HG03571 (cell line): ENCODE measurements around the gene NPVF.
A peak's percentile ranks its signal among the peaks of the same experiment; 100 is the strongest.

ENCODE experiments used
- ATAC-seq: cut with Tn5 transposase; IDR thresholded peaks from one replicate; pipeline ENCODE4 v1.9.1; 2021; ENCODE audit not compliant: unreplicated experiment

NPVF gene

DNA sequence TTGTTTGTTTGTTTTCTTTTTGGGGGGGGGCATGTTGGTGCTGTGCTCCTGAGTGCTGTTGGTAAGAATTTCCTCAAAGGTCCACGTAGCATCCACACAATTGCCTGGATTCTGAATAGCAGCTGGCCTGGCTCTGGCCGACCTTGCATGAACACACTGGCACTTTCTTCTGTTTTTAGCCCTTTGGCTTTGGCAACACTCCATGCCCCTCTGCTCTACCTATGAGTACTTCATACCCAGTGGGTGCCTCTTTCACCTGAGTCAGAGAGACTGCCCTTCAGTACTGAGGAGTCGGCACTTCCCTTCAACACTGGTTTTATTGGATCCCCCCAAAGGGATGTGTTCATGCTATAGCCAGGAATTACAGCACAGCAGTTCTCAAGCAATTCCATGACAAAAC, 7.2 kb upstream of the NPVF start:
- no peak for ATAC-seq

GRCh38 chr7:25234336-25234735, 6.0 kb upstream of the NPVF start:
- ATAC-seq, result no peak

DNA sequence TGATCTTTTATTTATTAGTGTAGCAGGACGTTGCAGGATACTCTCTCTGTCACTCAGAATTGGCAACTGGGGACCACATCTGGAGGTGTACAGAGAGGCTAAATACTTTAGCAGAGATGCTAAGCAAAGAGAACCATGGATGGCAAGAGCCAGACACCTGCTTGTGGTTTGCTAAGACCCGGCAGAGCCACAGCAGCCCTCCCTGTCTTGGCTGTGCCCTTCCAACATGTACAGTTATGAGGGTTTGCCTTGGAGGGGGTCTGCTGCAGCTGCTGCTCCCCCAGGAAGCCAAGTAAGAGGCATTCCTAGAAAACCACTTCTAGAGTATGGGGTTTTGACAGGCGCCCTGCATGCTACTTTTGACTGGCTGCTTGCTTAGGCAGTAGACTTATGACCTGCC, 5.1 kb downstream of the NPVF start:
- no peak for ATAC-seq

DNA sequence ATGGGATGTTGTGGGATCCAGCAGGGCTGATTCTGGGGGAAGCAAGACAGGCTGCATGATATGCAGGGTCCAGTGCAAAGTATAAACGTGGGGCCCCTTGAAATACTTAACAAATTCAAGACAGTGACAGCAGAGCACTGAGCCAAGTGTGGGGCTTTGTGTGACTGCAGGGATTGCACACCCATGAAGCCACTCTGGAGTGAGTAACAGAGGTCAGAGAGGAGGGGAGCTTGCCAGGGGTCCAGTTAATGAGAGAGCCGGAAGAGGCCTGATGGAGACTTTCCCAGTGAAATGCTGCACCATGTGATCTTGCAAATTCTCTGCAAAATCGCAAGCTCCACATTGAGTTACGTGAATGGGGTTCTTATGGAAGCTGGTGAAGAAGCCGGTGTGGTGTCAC, 5.6 kb downstream of the NPVF start:
- no peak for ATAC-seq

DNA sequence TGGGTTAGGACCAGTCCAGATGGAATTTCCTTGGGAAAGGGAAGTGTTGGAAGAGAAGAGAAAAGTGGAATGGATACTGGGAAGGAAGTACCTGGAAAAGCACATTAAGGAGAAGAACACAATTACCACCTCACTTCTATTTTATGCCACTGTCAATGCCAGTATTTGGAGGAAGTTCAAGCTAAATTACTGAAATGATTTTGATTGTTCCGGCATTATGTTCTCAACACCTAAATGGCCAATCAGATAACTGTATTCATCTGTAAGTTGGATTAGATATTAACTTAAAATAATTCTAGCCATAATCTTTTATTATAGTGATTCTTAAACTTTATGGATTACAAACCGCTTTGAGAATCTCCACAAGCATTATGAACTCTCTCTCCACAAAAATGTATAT, 7.3 kb downstream of the NPVF start:
- no peak for ATAC-seq

- ATAC-seq, result no peak
Measured at GRCh38 chr7:25218191-25218590, 10.1 kb downstream of the NPVF start.

DNA sequence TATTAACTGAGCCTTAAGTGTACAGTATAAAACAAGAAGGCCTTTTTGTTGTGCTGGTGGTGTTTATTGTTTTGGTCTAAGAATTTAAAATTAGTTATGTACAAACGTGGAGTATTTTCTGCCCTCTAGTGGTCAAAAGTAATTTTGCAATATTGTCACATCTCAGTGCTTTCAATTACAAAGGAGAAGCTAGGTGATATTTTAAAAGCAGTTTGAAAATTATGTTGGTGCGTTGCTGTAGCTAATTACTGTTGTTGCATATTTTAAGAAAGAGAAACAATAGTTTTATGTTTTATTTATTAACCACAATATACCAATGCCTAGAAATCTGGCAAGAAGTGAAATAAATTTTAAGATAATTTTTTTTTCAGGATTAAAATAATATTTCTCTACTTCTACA, 11.4 kb downstream of the NPVF start:
- no peak for ATAC-seq

DNA sequence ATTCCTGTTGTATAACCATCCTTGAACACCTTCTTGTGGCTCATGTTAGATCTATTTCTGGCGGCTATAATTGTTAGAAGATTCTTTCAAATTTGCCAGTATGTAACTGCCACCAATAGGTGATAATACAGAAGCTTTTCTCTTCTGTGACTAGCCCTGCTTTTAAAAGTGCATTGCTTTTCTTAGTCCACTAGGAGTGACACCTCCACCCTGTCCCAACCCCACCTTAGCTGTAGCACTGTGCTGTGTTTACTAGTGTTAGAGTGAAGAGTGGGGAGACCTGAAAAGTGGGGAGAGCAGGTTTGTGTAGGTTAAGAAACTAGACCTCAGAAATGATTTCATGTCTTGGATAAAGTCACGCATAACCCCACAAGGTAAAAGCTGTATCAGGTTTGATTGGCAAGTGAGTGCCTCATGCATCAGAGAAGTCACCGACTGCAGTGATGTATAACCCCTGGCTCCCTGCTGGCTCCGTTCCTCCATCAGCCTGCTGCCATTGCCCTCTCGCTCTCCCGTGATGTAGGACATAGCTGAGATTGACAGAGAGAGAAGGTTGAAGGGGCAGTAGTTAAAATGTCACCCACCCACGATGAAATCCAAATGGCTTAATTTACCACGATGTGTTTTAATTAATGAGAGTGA, 12.5 kb downstream of the NPVF start:
- ATAC-seq, result no peak

DNA sequence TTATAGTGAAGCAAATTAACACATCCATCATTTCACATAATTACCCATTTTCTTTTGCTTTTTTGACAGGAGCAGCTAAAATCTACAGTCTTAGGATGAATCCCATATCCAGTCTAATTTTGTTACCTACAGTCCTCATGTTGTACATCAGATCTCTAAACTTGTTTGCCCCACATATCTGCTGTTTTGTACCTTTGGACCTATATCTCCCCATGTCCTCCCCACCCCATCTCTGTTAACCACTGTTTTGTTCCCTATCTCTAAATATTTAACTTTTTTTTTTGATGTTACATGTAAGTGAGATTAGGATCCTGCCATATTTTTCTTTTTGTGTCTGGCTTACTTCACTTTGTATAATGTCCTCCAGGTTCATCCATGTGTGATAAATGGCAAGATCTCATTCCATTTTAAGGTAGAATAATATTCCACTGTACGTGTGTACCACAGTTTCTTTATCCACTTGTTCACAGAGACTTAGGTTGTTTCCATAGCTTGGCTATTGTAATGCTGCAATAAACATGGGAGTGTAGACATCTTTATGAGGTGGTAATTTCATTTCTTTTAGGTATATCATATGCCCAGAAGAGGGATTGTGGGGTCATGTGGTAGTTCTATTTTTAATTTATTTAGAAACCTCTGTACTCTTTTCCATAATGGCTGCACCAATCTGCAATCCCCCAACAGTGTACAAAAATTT, 19.6 kb downstream of the NPVF start:
- ATAC-seq, result no peak

GRCh38 chr7:25207887-25208286, 20.4 kb downstream of the NPVF start:
- no peak for ATAC-seq

GRCh38 chr7:25206765-25207164, 21.5 kb downstream of the NPVF start:
- no peak for ATAC-seq

GRCh38 chr7:25196132-25196896, 32.0 kb downstream of the NPVF start:
- no peak for ATAC-seq

GRCh38 chr7:25194036-25194435, 34.2 kb downstream of the NPVF start:
- ATAC-seq, result no peak

GRCh38 chr7:25192043-25192442, 36.2 kb downstream of the NPVF start:
- no peak for ATAC-seq

DNA sequence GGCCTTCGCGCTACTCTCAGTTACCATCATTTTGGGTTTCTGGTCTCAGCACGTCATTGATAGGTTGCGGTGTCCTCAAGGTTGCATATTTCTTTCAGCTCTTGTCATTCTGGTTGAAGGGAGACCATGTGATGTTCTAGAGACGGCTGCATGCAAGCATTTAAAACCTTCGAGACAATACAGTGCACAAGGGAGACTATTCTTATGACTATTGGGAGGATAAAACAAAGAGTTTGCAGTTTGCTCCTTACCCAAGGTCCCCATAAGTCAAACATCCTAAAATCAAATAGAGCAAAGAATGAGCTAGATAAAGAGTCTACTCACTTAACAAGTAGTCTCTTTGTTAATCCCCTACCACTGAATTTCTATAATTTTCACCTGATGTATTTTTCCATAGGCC, 39.1 kb downstream of the NPVF start:
- ATAC-seq, result no peak

DNA sequence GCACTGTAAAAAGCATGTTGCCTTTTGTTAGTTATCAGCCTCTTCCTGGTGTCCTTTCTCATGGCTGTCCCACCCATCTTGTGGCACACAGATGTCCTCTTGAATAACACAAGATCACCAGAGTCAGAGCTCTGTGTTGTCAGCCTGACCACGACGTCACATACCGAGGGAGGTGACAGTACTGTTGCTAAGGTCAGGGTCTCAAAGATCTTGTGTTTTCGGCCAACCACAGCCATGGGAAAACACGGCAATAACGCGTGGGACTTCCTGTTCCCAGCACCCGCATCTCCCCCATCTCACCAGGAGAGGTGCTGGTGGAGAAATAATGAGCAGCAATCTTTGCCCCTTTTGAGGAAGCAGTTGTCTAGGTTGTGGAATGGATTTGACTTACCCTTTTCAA, 40.4 kb downstream of the NPVF start:
- no peak for ATAC-seq

GRCh38 chr7:25186436-25186835, 41.9 kb downstream of the NPVF start:
- ATAC-seq, result no peak

DNA sequence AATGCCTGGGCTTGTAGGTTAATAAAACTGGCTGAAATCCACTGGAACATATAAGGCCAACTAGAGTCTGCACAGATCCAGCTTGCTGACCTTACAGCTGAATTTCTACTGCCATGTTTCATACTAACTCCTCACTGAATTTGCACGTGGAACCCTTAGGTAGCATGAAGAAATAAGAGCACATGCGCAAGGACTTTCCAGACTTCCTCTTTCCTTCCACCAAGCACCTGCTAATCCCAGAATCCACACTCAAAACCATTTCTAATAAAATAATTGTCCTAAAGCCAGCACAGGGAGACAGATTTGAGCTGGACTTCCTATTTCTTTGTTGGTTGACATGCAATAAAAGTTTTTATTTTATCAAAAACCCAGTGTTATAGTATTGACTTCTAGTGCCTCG, 46.8 kb downstream of the NPVF start:
- no peak for ATAC-seq

DNA sequence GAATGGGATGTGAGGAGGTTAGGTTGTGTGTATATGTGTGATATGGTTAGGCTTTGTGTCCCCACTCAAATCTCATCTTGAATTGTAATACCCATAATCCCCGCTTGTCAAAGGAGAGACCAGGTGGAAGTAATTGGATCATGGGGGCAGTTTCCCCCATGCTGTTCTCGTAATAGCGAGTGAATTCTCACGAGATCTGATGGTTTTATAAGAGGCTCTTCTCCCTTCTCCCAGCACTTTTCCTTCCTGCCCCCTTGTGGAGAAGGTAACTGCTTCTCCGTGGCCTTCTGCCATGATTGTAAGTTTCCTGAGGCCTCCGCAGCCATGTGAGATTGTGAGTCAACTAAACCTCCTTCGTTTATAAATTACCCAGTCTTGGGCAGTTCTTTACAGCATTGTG, 47.3 kb downstream of the NPVF start:
- no peak for ATAC-seq

DNA sequence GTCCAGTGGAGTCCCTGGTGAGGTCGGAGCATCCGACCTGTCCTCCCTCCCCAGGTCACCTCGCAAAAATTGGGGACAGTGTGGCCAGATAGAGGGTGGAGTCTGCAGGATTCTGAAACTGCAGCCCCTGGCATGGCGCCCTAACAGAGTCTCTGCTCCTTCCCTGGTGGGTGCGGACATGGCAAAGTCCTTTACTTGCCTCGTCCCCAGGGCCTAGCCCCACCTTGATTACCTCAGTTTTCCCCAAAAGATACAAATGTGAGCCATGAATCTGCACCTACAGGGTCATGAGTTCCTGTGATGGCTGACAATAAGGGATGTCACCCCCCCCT, 47.7 kb downstream of the NPVF start:
- peak; percentile 45 for ATAC-seq

- ATAC-seq, result peak; percentile 97
Measured at GRCh38 chr7:25179771-25180591, 48.3 kb downstream of the NPVF start.

DNA sequence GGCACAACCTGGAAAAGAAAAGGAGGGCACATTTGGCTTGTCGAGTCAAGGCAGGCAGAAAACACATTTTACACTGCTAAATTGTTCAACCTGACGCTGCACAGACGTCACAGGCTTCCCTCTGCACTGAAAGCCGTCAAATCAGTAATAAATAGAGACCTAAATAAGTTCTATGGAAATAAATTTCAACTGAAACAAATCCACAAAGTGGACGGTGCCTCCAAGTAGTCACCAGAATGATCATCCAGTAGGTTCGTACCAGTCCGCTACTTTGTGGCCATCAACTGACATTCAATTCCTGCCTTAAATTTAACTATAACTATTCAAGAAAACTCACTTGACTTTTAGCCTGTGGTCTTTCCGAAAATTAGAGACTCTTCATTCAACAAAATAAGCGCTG, 49.0 kb downstream of the NPVF start:
- no peak for ATAC-seq
